MCF 10A (cell line): ENCODE data around the gene LDAH. TPM values are rescaled to one million over a fixed set of nuclear protein-coding genes. Genes with fewer than 3 reads are reported as not detected.

Experiments
- BruUV-seq: library from RNA; stranded (reverse); fragments of 400-500 nt; replicated peaks from 2 replicates; lab custom pipeline; 2021; lab: Mats Ljungman, UMichigan
- CTCF ChIA-PET: fragments of 300-600 bp; sonication (Branson Sonifier 250); formaldehyde crosslinking; extraction: SDS; loops from one replicate; lab custom pipeline; 2021; ENCODE audit warnings: antibody characterized with exemption, inconsistent platforms; lab: Yijun Ruan, JAX
- POLR2A ChIA-PET: fragments of 300-600, 350-650 bp; sonication (Branson Sonifier 250); formaldehyde crosslinking; extraction: SDS; loops from one replicate; lab custom pipeline; 2020; ENCODE audit warnings: antibody characterized with exemption, inconsistent platforms; lab: Yijun Ruan, JAX
- DNase-seq: peaks from one replicate; pipeline ENCODE4 v3.0.0-alpha.2; 2018; ENCODE audit not compliant: unreplicated experiment
- H3K27ac Mint-ChIP-seq: one replicate; pipeline ENCODE4 v1.8.0; 2022; ENCODE audit warnings: mild to moderate bottlenecking, low read depth, mixed read lengths; ENCODE audit not compliant: unreplicated experiment
- H3K27me3 Mint-ChIP-seq: one replicate; pipeline ENCODE4 v1.8.0; 2022; ENCODE audit warnings: mixed read lengths; ENCODE audit not compliant: insufficient read depth, unreplicated experiment
- H3K36me3 Mint-ChIP-seq: one replicate; pipeline ENCODE4 v1.8.0; 2022; ENCODE audit warnings: mild to moderate bottlenecking, moderate library complexity, mixed read lengths; ENCODE audit not compliant: insufficient read depth, unreplicated experiment
- H3K4me1 Mint-ChIP-seq: one replicate; pipeline ENCODE4 v1.8.0; 2022; ENCODE audit warnings: mixed read lengths; ENCODE audit not compliant: insufficient read depth, unreplicated experiment
- H3K4me3 Mint-ChIP-seq: one replicate; pipeline ENCODE4 v1.8.0; 2022; ENCODE audit warnings: mild to moderate bottlenecking, moderate library complexity, mixed read lengths; ENCODE audit not compliant: unreplicated experiment
- H3K9me3 Mint-ChIP-seq: one replicate; pipeline ENCODE4 v1.8.0; 2022; ENCODE audit warnings: mixed read lengths; ENCODE audit not compliant: unreplicated experiment
- CTCF ChIP-seq: fragments of 200-600 bp; IDR thresholded peaks from one replicate; pipeline ENCODE4 v1.8.0; 2022; ENCODE audit warnings: antibody characterized with exemption, mild to moderate bottlenecking; ENCODE audit not compliant: unreplicated experiment
- intact Hi-C: fragments of 100-400 bp; cut with micrococcal nuclease; formaldehyde crosslinking; loops from 2 replicates; pipeline ENCODE4 v1.14.1; 2022
- total RNA-seq: library from RNA; stranded (reverse); gene quantifications from 2 replicates; pipeline ENCODE4 v1.2.3, GENCODE V29; 2022

Gene LDAH
- total RNA-seq, 1 experiment from 2014 or later, result 17.0 TPM

GRCh38 chr2:20687260-20687832, 135.6 kb downstream of the LDAH start:
- DNase-seq, result no peak
- H3K9me3 Mint-ChIP-seq, result no peaks in the 10 kb centered on the region
- intact Hi-C loops, result no loop called here
- POLR2A ChIA-PET, result no interaction called here
- no peaks in the 10 kb centered on the region for H3K4me1 Mint-ChIP-seq
- peaks cover 34% of the 10 kb centered on the region for H3K36me3 Mint-ChIP-seq
- H3K27ac Mint-ChIP-seq, result no peak overlapping the region
- BruUV-seq, result no TSS peak
- CTCF ChIA-PET, result interaction anchor here (0.9 to 1.6 kb wide), 3 partner anchors 26 to 275 kb away, joined by 3 to 5 read pairs (median 3); no protein-coding TSS in a partner anchor
- TF ChIP-seq CTCF, result no peak
- no peaks in the 10 kb centered on the region for H3K27me3 Mint-ChIP-seq
- no peak overlapping the region for H3K4me3 Mint-ChIP-seq

GRCh38 chr2:20684581-20685063, 138.3 kb downstream of the LDAH start:
- no peak for TF ChIP-seq CTCF
- POLR2A ChIA-PET, result interaction anchor here (1.4 kb wide), 1 partner anchor 60 kb away, joined by 3 read pairs; no protein-coding TSS in a partner anchor
- intact Hi-C loops, result no loop called here
- no peak for DNase-seq
- Mint-ChIP-seq H3K36me3 (peaks cover 45% of the 10 kb centered on the region), H3K4me3 (no peak overlapping the region), H3K27me3 (no peaks in the 10 kb centered on the region), H3K4me1 (no peaks in the 10 kb centered on the region), H3K9me3 (no peaks in the 10 kb centered on the region), H3K27ac (no peak overlapping the region)
- CTCF ChIA-PET, result interaction anchor here (0.8 to 4.1 kb wide), 4 partner anchors 22 to 279 kb away, joined by 3 to 21 read pairs (median 4); no protein-coding TSS in a partner anchor
- BruUV-seq, result no TSS peak

- POLR2A ChIA-PET, result no interaction called here
- H3K4me3 Mint-ChIP-seq, result no peak overlapping the region
- no peaks in the 10 kb centered on the region for H3K27me3 Mint-ChIP-seq
- no peaks in the 10 kb centered on the region for H3K9me3 Mint-ChIP-seq
- H3K4me1 Mint-ChIP-seq, result no peaks in the 10 kb centered on the region
- no peak overlapping the region for H3K27ac Mint-ChIP-seq
- TF ChIP-seq CTCF, result no peak
- CTCF ChIA-PET, result interaction anchor here (0.6 to 4.1 kb wide), 5 partner anchors 10 to 283 kb away, joined by 3 to 21 read pairs (median 3); no protein-coding TSS in a partner anchor
- intact Hi-C loops, result no loop called here
- no peak for DNase-seq
- H3K36me3 Mint-ChIP-seq, result peaks cover 39% of the 10 kb centered on the region
- no TSS peak for BruUV-seq
These were observed 140.6 kb downstream of the LDAH start for GRCh38 chr2:20682167-20682920.

GRCh38 chr2:20680744-20681375, 142.0 kb downstream of the LDAH start:
- no peak overlapping the region for H3K27ac Mint-ChIP-seq
- H3K36me3 Mint-ChIP-seq, result peaks cover 29% of the 10 kb centered on the region
- no peak overlapping the region for H3K4me3 Mint-ChIP-seq
- intact Hi-C loops, result no loop called here
- no TSS peak for BruUV-seq
- no peaks in the 10 kb centered on the region for H3K4me1 Mint-ChIP-seq
- ChIA-PET POLR2A (no interaction called here), CTCF (interaction anchor here (0.7 to 4.1 kb wide), 2 partner anchors 9 to 20 kb away, joined by 3 to 21 read pairs; no protein-coding TSS in a partner anchor)
- no peak for DNase-seq
- H3K9me3 Mint-ChIP-seq, result no peaks in the 10 kb centered on the region
- H3K27me3 Mint-ChIP-seq, result no peaks in the 10 kb centered on the region
- TF ChIP-seq CTCF, result no peak
